IPS-18a (cell line): ENCODE results near the gene ZNHIT3.
"Not testable (repeated sequence)": the region's sequence is repeated elsewhere in the genome, so short reads cannot be mapped to it uniquely, and the experiment has no call there.

ENCODE experiments used
- H3K27ac ChIP-seq: one replicate; pipeline ENCODE4 v1.5.1; 2013; ENCODE audit warnings: low read length
- H3K27me3 ChIP-seq: one replicate; pipeline ENCODE4 v1.6.1; 2013; ENCODE audit warnings: mild to moderate bottlenecking, low read length; ENCODE audit not compliant: control insufficient read depth, insufficient read depth
- H3K36me3 ChIP-seq: one replicate; pipeline ENCODE4 v1.6.1; 2013; ENCODE audit warnings: low read depth, low read length; ENCODE audit not compliant: control insufficient read depth
- H3K4me1 ChIP-seq: one replicate; pipeline ENCODE4 v1.6.1; 2013; ENCODE audit warnings: low read depth, low read length; ENCODE audit not compliant: control insufficient read depth
- H3K4me3 ChIP-seq: one replicate; pipeline ENCODE4 v1.5.1; 2013; ENCODE audit warnings: low read length
- H3K9ac ChIP-seq: one replicate; pipeline ENCODE4 v1.6.1; 2013; ENCODE audit warnings: mild to moderate bottlenecking, low read length, moderate library complexity
- H3K9me3 ChIP-seq: one replicate; pipeline ENCODE4 v1.6.1; 2013; ENCODE audit warnings: low read depth, low read length; ENCODE audit not compliant: control insufficient read depth

The ZNHIT3 gene

GRCh38 chr17:36505171-36505570, 18.7 kb downstream of the ZNHIT3 start:
- Histone ChIP-seq H3K27me3 (no peaks in the 10 kb centered on the region), H3K27ac (no peak overlapping the region), H3K4me3 (no peak overlapping the region), H3K9ac (no peak overlapping the region), H3K4me1 (no peaks in the 10 kb centered on the region), H3K9me3 (no peaks in the 10 kb centered on the region), H3K36me3 (peaks cover 89% of the 10 kb centered on the region)

GRCh38 chr17:36506249-36506826, 19.9 kb downstream of the ZNHIT3 start:
- peaks cover 90% of the 10 kb centered on the region for H3K36me3 ChIP-seq

GRCh38 chr17:36506831-36507230, 20.4 kb downstream of the ZNHIT3 start:
- Histone ChIP-seq H3K9me3 (no peaks in the 10 kb centered on the region), H3K27me3 (no peaks in the 10 kb centered on the region), H3K36me3 (peaks cover 90% of the 10 kb centered on the region)

More at GRCh38 chr17:36506249-36506826, 19.9 kb downstream of the ZNHIT3 start:
- Histone ChIP-seq H3K4me1 (no peaks in the 10 kb centered on the region), H3K9me3 (no peaks in the 10 kb centered on the region), H3K27ac (no peak overlapping the region), H3K27me3 (no peaks in the 10 kb centered on the region), H3K4me3 (no peak overlapping the region), H3K9ac (no peak overlapping the region)

GRCh38 chr17:36507266-36507665, 20.8 kb downstream of the ZNHIT3 start:
- Histone ChIP-seq H3K36me3 (peaks cover 88% of the 10 kb centered on the region), H3K9ac (no peak overlapping the region), H3K27ac (no peak overlapping the region), H3K27me3 (no peaks in the 10 kb centered on the region), H3K4me3 (no peak overlapping the region), H3K9me3 (no peaks in the 10 kb centered on the region), H3K4me1 (no peaks in the 10 kb centered on the region)

More at GRCh38 chr17:36506831-36507230, 20.4 kb downstream of the ZNHIT3 start:
- no peaks in the 10 kb centered on the region for H3K4me1 ChIP-seq
- no peak overlapping the region for H3K27ac ChIP-seq
- no peak overlapping the region for H3K4me3 ChIP-seq
- H3K9ac ChIP-seq: no peak overlapping the region

GRCh38 chr17:36508439-36508838, 22.0 kb downstream of the ZNHIT3 start:
- H3K9ac ChIP-seq, H3K27ac ChIP-seq, H3K4me1 ChIP-seq, H3K4me3 ChIP-seq, H3K27me3 ChIP-seq, H3K9me3 ChIP-seq: not testable (repeated sequence)
- peaks cover 82% of the 10 kb centered on the region for H3K36me3 ChIP-seq

- no peaks in the 10 kb centered on the region for H3K4me1 ChIP-seq
- H3K27me3 ChIP-seq: no peaks in the 10 kb centered on the region
- H3K4me3 ChIP-seq: no peak overlapping the region
- no peaks in the 10 kb centered on the region for H3K9me3 ChIP-seq
- H3K9ac ChIP-seq: no peak overlapping the region
- H3K27ac ChIP-seq: no peak overlapping the region
- H3K36me3 ChIP-seq: peaks cover 83% of the 10 kb centered on the region
Observed at GRCh38 chr17:36509272-36509985, 22.9 kb downstream of the ZNHIT3 start.

GRCh38 chr17:36510636-36511035, 24.2 kb downstream of the ZNHIT3 start:
- no peaks in the 10 kb centered on the region for H3K4me1 ChIP-seq
- H3K36me3 ChIP-seq: peaks cover 82% of the 10 kb centered on the region
- no peaks in the 10 kb centered on the region for H3K9me3 ChIP-seq
- H3K9ac ChIP-seq: no peak overlapping the region
- H3K4me3 ChIP-seq: no peak overlapping the region
- H3K27ac ChIP-seq: no peak overlapping the region
- H3K27me3 ChIP-seq: no peaks in the 10 kb centered on the region

- H3K4me3 ChIP-seq: no peak overlapping the region
- H3K4me1 ChIP-seq: no peaks in the 10 kb centered on the region
- H3K36me3 ChIP-seq: peaks cover 81% of the 10 kb centered on the region
- no peak overlapping the region for H3K27ac ChIP-seq
- no peaks in the 10 kb centered on the region for H3K27me3 ChIP-seq
- no peak overlapping the region for H3K9ac ChIP-seq
- H3K9me3 ChIP-seq: no peaks in the 10 kb centered on the region
Observed at GRCh38 chr17:36511216-36511615, 24.7 kb downstream of the ZNHIT3 start.

- no peaks in the 10 kb centered on the region for H3K4me1 ChIP-seq
- H3K9ac ChIP-seq: no peak overlapping the region
- H3K36me3 ChIP-seq: peaks cover 74% of the 10 kb centered on the region
- no peaks in the 10 kb centered on the region for H3K9me3 ChIP-seq
- H3K27me3 ChIP-seq: no peaks in the 10 kb centered on the region
- no peak overlapping the region for H3K4me3 ChIP-seq
- no peak overlapping the region for H3K27ac ChIP-seq
Observed at GRCh38 chr17:36512641-36513040, 26.2 kb downstream of the ZNHIT3 start.

- H3K36me3 ChIP-seq: peaks cover 63% of the 10 kb centered on the region
- H3K27me3 ChIP-seq: no peaks in the 10 kb centered on the region
- H3K9me3 ChIP-seq: no peaks in the 10 kb centered on the region
- no peak overlapping the region for H3K27ac ChIP-seq
- H3K9ac ChIP-seq: no peak overlapping the region
- H3K4me3 ChIP-seq: no peak overlapping the region
- no peaks in the 10 kb centered on the region for H3K4me1 ChIP-seq
Observed at GRCh38 chr17:36514856-36515255, 28.4 kb downstream of the ZNHIT3 start.

GRCh38 chr17:36515837-36516236, 29.4 kb downstream of the ZNHIT3 start:
- H3K36me3 ChIP-seq: peaks cover 60% of the 10 kb centered on the region

GRCh38 chr17:36523113-36523512, 36.6 kb downstream of the ZNHIT3 start:
- peaks cover 67% of the 10 kb centered on the region for H3K36me3 ChIP-seq
- H3K9ac ChIP-seq: no peak overlapping the region
- H3K27me3 ChIP-seq: no peaks in the 10 kb centered on the region
- H3K9me3 ChIP-seq: no peaks in the 10 kb centered on the region
- no peak overlapping the region for H3K4me3 ChIP-seq
- no peaks in the 10 kb centered on the region for H3K4me1 ChIP-seq
- no peak overlapping the region for H3K27ac ChIP-seq

More at GRCh38 chr17:36515837-36516236, 29.4 kb downstream of the ZNHIT3 start:
- no peaks in the 10 kb centered on the region for H3K4me1 ChIP-seq
- no peaks in the 10 kb centered on the region for H3K9me3 ChIP-seq
- no peak overlapping the region for H3K27ac ChIP-seq
- no peaks in the 10 kb centered on the region for H3K27me3 ChIP-seq
- H3K4me3 ChIP-seq: no peak overlapping the region
- no peak overlapping the region for H3K9ac ChIP-seq
